AG09309 (cell line): ENCODE measurements around the gene ZNF773.
A peak's percentile ranks its signal among the peaks of the same experiment; 100 is the strongest.
"Not testable (repeated sequence)": the region's sequence is repeated elsewhere in the genome, so short reads cannot be mapped to it uniquely, and the experiment has no call there.

Source experiments
- DNase-seq: peaks from one replicate; pipeline ENCODE4 v3.0.0-alpha.2; 2010; ENCODE audit warnings: low read depth
- H3K4me3 ChIP-seq: 2 replicates; pipeline ENCODE4 v1.5.1; 2011; ENCODE audit warnings: mild to moderate bottlenecking, low read depth, low read length, moderate library complexity; ENCODE audit not compliant: control insufficient read depth
- TF ChIP-seq, protein P1 (sequence below): IDR thresholded peaks from 2 replicates; pipeline ENCODE4 v1.5.1; 2011; ENCODE audit warnings: mild to moderate bottlenecking, low read depth, low read length, inconsistent platforms; ENCODE audit not compliant: insufficient read depth, control insufficient read depth; ENCODE audit errors: missing control alignments

Gene ZNF773

DNA sequence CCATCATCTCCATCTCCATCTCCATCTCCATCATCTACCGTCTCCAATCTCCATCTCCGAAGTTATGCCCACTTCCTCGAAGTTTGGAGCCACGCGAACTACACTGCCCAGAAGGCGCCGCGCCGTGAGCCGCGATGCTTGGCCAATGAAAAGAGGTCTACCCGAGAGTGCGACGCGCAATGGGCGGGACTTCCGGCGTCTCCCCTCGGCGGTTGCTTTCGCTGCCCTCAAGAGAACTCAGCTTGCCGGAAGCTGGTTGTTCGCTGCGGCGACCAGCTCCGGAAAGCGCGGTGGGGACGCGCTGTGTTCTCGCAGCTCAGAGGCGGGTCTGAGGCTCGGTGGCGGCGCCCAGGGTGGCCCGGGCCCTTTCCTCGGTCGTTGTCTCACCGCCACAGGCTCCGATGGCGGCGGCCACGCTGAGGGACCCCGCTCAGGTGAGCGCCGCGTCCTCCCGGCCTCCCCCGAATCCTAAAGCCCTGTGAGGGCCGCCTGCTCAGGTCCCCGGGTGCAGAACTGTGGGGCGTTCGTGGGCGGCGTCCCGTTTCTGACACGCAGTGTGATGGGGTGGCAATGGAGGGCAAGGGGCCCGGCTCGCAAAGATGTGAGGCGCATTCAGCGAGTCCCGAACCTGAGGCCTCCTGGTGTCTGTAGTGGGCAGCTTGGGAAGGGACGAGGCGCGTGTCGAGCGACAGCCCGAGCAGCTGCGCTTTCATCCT lies at the start of gene ZNF773:
Gene ZNF773, plus strand, starts transcription at position 259 of the 716 bp plus-strand sequence. Its CDS starts 143 bp downstream, at position 402.
- peak within 1 kb of the TSS; percentile 71 for H3K4me3 ChIP-seq
- peak; percentile 62 for DNase-seq

DNA sequence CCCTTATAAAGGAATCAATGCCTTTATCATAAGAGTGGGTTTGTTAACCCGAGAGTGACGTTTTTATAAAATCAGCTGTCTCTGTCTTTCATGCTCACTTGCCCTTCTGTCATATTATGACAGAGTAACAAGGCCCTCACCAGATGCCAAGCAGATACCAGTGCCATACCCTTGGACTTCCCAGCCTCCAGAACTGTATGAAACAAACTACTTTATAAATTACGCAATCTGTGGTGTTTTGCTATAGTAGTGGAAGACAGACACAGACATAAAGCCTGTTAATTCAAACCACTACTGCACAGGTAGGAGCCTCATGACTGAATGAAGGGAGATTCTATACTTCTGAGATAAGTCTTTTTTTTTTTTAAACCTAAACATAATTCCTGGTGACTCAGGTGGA lies 47.4 kb upstream of the ZNF773 start:
- no peak overlapping the region for H3K4me3 ChIP-seq
- no peak for DNase-seq
- TF ChIP-seq, protein P1, sequence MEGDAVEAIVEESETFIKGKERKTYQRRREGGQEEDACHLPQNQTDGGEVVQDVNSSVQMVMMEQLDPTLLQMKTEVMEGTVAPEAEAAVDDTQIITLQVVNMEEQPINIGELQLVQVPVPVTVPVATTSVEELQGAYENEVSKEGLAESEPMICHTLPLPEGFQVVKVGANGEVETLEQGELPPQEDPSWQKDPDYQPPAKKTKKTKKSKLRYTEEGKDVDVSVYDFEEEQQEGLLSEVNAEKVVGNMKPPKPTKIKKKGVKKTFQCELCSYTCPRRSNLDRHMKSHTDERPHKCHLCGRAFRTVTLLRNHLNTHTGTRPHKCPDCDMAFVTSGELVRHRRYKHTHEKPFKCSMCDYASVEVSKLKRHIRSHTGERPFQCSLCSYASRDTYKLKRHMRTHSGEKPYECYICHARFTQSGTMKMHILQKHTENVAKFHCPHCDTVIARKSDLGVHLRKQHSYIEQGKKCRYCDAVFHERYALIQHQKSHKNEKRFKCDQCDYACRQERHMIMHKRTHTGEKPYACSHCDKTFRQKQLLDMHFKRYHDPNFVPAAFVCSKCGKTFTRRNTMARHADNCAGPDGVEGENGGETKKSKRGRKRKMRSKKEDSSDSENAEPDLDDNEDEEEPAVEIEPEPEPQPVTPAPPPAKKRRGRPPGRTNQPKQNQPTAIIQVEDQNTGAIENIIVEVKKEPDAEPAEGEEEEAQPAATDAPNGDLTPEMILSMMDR, result no peak

DNA sequence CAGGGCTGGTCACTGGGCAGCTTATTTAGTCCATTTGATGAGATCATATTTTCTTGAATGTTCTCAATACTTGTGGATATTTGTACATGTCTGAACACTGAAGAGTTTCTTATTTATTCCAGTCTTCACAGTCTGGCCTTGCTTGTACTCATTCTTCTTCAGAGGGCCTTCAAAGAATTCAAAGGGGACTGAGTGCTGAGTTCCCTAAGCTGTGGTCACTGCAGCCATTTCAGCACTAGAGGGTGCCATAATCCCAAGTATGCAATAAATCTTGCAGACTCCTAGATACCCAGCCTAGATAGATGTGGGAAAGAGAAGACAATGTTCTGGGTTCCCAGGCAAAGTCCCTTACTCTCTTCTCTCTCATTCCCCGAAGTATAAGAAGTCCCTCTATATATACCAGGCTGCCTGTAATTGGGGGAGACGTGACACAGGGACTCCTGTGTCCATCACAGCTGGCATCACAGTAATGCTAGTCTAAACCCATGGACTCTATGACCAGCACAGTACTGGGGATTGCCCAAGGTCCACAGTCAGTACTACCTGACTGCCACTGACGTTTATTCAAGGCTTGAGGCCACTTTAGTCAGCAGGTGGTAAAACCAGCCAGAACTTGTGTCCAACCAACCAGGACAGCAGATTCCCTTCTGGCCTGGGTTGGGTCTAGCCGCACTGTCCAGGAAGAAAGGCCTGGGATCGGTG lies 33.9 kb upstream of the ZNF773 start:
- TF ChIP-seq, protein P1, result peak; percentile 71
- H3K4me3 ChIP-seq, result no peak overlapping the region
- DNase-seq, result no peak

DNA sequence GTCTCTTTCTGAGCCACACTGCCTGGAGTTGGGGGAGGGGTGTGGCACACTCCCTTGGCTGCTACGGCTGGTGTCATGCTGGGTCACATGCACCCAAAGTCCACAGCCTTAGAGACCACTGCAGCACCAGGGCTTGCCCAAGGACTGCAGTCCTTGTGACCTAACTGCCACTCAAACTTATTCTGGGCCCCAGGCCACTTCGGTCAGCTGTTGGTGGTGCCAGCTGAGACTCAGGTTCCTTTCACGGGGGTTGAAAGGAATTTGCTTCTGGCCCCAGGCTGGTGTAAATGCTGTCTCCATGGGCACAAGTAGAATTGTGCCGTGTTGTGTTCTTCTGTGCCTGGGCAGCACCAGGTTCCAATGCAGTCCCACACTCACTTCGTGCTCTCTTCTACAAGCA lies 33.2 kb upstream of the ZNF773 start:
- no peak overlapping the region for H3K4me3 ChIP-seq
- TF ChIP-seq, protein P1, result no peak
- DNase-seq, result no peak

DNA sequence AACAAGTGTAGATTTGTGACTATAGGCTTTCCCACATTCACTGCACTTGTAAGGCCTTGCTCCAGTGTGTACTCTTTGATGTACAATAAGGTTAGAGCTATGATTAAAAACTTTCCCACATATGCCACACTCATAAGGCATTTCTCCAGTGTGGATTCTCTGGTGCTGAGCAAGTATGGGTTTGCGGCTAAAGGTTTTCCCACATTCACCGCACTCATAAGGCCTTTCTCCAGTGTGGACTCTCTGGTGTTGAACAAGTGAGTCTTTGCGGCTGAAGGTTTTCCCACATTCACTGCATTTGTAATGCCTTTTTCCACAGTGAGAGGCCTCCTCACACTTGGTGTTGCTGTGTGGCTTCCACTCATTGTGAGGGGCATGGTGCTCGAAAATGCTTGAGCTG lies 26.1 kb upstream of the ZNF773 start:
- H3K4me3 ChIP-seq, result no peak overlapping the region
- DNase-seq, result no peak
- TF ChIP-seq, protein P1, result no peak

DNA sequence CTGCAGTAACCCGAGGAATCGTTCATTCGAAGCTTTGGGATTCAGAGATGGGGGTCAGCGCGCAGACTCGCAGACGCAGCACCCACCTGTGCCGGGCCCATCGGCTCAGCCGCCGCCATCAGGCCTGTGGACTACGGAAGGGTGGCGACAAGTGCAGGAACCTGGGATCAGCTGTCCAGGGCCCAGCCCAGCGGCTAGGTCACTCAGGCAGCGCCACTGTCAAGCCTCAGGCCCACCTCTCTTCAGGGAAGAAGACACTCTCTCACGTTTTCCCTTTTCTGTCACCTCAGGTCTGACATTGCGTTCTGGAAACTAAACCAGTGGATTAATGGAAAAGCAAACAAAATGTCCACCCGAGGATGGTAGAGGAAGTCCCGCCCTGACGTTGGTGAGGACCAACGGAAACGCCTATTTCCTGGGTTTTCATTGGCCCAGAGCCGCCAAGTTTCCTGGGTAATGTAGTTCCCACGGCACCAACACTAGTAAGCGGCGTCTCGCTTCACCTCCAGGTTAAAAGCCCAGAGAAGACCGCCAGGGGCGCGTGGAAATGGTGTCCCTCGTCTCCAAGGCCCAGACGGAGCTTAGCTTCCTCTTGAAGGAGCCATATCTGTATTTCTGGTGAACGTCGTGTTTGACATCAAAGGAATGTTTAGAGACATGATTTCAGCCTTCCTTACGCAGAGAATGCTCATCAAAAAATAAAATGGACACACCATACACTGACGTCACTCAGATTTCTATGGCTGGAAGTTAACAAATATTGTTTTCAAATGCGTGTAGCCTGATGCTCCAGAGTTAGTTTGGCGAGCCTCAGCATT lies 22.3 kb upstream of the ZNF773 start, which contains the start of gene ZNF772:
Gene ZNF772, minus strand, starts transcription at position 376 of the 818 bp plus-strand sequence. Its CDS starts 257 bp downstream, at position 119.
- H3K4me3 ChIP-seq, result peak within 1 kb of the TSS; percentile 54
- TF ChIP-seq, protein P1, result peak; percentile 77
- DNase-seq, result peak; percentile 79

DNA sequence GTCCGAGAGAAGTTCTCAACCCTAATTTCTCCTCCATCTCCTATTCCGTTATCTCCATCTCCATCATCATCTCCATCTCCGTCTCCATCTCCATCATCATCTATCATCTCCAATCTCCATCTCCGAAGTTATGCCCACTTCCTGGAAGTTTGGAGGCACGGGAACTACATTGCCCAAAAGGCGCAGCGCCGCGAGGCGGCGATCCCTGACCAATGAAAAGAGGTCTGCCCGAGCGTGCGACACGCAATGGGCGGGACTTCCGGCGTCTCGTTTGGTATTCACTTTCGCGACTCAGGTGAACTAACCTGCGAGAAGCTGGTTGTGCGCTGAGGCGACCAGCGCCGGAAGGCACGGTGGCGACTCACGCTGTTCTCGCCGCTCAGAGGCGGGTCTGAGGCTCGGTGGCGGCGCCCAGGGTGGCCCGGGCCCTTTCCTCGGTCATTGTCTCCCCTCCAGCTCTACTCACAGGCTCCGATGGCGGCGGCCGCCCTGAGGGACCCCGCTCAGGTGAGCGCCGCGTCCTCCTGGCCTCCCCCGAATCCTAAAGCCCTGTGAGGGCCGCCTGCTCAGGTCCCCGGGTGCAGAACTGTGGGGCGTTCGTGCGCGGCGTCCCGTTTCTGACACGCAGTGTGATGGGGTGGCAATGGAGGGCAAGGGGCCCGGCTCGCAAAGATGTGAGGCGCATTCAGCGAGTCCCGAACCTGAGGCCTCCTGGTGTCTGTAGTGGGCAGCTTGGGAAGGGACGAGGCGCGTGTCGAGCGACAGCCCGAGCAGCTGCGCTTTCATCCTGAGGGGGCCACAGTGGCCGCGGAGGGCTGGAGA lies 12.1 kb upstream of the ZNF773 start, which contains the start of gene ZNF419:
Gene ZNF419, plus strand, starts transcription at position 274 of the 822 bp plus-strand sequence. Its CDS starts 201 bp downstream, at position 475.
- H3K4me3 ChIP-seq, result peak within 1 kb of the TSS; percentile 64
- peak; percentile 45 for DNase-seq

DNA sequence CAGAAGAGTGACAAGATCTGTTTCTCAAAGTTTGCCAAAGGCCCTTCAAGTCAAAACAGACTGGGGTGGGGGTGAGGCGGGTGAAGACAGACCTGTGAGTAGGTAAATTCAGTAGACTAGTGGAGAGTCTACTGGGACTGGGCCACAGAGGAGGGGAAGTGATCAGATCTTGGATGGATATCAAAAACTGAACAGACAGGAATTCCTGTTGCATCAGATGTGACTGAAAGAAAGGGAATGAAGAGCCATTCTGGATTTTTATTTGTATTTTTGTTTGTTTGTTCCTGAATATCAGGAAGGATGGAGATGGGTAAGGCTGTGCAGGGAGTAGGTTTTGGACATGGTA lies 11.5 kb upstream of the ZNF773 start:
- peak; percentile 11 for DNase-seq
- peak overlapping the region; percentile 53 for H3K4me3 ChIP-seq

DNA sequence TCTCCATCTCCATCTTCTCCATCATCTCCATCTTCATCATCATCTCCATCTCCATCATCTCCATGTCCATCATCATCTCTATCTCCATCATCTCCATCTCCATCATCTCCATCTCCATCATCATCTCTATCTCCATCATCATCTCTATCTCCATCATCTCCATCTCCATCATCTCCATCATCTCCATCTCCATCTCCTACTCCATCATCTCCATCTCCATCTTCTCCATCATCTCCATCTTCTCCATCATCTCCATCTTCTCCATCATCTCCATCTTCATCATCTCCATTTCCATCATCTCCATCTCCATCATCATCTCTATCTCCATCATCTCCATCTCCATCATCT lies 432 bp upstream of the ZNF773 start:
- H3K4me3 ChIP-seq, DNase-seq: not testable (repeated sequence)

DNA sequence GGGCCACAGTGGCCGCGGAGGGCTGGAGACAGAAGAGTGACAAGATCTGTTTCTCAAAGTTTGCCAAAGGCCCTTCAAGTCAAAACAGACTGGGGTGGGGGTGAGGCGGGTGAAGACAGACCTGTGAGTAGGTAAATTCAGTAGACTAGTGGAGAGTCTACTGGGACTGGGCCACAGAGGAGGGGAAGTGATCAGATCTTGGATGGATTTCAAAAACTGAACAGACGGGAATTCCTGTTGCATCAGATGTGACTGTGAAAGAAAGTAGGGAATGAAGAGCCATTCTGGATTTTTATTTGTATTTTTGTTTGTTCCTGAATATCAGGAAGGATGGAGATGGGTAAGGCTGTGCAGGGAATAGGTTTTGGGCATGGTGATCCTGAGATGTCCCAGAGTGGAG lies 662 bp downstream of the ZNF773 start:
- DNase-seq, result not testable (repeated sequence)
- H3K4me3 ChIP-seq, result peak overlapping the region; percentile 65
